GM21360 (cell line): Measurements from ENCODE around the gene ZNF354B.
"Not testable (repeated sequence)": the region's sequence is repeated elsewhere in the genome, so short reads cannot be mapped to it uniquely, and the experiment has no call there.

Experiments
- ATAC-seq: cut with Tn5 transposase; IDR thresholded peaks from one replicate; pipeline ENCODE4 v1.9.1; 2021; ENCODE audit warnings: mild to moderate bottlenecking, moderate library complexity; ENCODE audit not compliant: unreplicated experiment

ZNF354B gene

DNA sequence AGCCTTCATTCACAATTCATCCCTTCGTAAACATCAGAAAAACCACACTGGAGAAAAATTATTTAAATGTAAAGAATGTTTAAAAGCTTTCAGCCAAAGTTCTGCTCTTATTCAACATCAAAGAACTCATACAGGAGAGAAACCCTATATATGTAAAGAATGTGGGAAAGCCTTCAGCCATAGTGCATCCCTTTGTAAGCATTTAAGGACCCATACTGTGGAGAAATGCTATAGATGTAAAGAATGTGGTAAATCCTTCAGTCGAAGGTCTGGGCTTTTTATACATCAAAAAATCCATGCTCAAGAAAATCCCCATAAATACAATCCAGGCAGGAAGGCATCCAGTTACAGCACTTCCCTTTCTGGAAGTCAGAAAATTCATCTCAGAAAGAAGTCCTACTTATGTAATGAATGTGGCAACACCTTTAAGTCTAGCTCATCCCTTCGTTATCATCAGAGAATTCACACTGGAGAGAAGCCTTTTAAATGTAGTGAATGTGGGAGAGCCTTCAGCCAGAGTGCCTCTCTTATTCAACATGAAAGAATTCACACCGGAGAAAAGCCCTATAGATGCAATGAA, 23.5 kb downstream of the ZNF354B start:
- not testable (repeated sequence) for ATAC-seq

DNA sequence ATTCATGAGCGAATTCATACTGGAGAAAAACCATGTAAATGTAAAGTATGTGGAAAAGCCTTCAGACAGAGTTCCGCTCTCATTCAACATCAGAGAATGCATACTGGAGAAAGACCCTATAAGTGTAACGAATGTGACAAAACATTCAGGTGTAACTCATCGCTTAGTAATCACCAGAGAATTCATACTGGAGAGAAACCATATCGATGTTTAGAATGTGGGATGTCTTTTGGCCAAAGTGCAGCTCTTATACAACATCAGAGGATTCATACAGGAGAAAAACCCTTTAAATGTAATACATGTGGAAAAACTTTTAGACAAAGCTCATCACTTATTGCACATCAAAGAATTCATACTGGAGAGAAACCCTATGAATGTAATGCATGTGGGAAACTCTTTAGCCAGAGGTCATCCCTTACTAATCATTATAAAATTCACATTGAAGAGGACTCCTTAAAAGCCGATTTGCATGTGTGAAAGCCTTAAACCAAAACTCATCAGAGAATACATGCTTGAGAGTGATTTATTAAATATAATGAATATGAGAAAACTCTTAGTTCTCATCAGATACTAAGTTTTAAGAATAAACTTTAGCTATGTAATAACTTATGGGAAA, 24.2 kb downstream of the ZNF354B start:
- ATAC-seq = no peak

DNA sequence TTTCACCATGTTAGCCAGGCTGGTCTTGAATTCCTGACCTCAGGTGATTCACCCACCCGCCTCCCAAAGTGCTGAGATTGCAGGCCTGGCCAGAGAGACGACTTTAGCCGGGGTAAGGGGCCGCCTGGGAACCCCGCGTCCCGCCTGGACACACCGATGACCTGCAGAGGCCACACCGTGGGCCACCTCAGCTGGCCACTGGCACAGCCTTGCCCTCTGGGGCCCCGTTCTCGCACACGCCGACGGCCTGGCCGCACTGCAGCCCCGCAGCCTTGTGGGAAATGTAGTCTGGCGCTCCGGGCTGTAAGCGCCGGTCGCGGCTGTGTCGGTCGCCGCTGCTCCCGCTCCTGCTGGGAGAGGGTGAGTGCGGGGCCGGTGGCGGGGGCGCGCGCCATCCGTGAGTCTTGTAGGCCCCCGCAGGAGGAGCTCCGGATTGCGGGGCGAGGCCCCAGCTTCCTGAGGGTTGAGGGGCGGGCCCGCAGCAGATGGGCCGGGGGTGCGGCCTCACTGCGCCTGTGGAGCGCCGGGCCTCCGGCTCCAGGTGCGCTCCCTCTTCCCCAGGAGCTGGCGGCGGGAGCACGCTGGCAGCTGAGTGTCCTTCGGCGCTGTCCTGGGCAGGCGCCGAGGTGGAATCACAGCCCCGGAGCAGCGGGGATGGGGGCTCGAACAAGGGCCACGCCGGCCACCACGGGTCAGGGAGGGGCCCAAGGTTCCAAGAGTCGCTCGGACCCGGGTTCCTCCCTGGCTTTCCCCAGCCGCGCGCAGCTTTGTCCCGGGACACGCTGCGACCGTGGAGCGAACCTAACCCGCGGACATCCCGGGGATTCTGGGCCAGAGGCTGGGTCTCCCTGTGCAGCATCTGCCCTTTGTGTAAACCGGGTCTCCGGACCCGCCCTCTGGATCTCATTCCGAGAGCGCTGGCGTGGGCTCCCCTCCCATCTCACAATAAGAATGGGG, 36.1 kb downstream of the ZNF354B start, which contains the start of gene ZFP2:
Gene ZFP2 (plus strand): TSS at position 299 of the 957 bp plus-strand sequence. CDS start 35,401 bp downstream, outside the sequence.
- ATAC-seq = peak; percentile 74

DNA sequence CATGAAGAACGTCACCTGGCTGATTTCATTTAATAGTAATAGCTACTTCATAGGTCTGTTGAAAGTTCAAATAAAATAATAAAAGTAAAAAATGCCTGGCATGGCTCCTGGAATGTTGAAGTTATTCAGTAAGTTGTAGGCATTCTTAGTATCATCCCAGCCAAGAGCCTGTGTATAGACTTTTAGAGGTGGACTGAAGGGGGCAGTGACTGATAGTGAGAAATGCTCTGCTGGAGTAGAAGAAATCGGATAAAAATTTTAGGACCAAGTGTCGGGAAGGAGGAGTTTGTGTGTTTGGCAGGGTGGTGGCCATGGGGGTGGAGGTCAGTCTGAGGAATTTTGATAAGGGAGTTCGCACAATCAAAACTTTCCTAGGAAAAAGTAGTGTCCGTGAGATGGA, 39.5 kb downstream of the ZNF354B start:
- ATAC-seq = no peak

DNA sequence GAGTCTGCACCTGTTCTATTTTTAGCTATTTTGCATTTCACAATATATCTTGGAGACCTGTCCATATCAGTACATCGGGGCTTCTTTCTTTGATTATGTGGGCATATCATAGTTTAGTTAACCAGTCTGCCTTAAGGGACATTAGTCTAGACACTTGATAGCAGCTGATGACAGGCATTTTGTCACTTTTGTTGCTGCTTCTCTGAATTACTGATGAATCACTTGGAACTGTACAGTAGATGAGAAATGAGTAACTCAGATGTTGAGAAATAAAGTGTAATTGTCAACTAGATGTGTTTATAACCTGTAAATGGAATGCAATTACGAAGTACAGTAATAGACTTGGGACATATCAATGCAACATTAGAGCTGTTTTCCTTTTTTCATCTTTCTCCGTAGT, 43.1 kb downstream of the ZNF354B start:
- ATAC-seq = no peak

DNA sequence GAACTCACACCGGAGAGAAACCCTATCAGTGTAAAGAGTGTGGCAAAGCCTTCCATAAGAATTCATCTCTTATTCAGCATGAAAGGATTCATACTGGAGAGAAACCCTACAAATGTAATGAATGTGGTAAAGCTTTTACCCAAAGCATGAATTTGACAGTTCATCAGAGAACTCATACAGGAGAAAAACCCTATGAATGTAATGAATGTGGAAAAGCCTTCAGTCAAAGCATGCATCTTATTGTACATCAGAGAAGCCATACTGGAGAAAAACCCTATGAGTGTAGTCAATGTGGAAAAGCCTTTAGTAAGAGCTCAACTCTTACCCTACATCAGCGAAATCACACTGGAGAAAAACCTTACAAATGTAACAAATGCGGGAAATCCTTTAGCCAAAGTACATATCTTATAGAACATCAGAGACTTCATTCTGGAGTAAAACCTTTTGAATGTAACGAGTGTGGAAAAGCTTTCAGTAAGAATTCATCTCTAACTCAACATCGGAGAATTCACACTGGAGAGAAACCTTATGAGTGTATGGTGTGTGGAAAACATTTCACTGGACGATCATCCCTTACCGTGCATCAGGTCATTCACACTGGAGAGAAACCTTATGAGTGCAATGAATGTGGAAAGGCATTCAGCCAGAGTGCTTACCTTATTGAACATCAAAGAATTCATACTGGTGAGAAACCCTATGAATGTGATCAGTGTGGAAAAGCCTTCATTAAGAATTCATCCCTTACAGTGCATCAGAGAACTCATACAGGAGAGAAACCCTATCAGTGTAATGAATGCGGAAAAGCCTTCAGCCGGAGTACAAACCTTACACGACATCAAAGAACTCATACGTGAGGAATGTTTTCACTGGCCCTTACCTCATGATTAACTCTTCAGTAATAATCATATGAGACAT, 72.3 kb downstream of the ZNF354B start:
- no peak for ATAC-seq
